Sigmoid colon (tissue), 7 donors: ENCODE results near the gene NEURL4. TPM values are rescaled to one million over a fixed set of nuclear protein-coding genes. Genes with fewer than 3 reads are reported as not detected.
A peak's percentile ranks its signal among the peaks of the same experiment; 100 is the strongest.

Experiments used
- DNase-seq: peaks from one replicate; pipeline ENCODE4 v3.0.0-alpha.2; 2019
- H3K27ac ChIP-seq, 4 donors: fragments of 200-600 bp; sonication (generic); one replicate each; pipeline ENCODE4 v1.5.1; 2016 to 2019; ENCODE audit warnings: mild to moderate bottlenecking in 1 of 4
- H3K27me3 ChIP-seq, 3 donors: fragments of 200-600 bp; sonication (generic); one replicate each; pipeline ENCODE4 v1.5.1; 2019; ENCODE audit warnings: mild to moderate bottlenecking in 1 of 3
- H3K36me3 ChIP-seq, 4 donors: fragments of 200-600 bp; sonication (generic); one replicate each; pipeline ENCODE4 v1.5.1; 2016 to 2019
- H3K4me1 ChIP-seq, 4 donors: fragments of 200-600 bp; sonication (generic); one replicate each; pipeline ENCODE4 v1.5.1; 2017 to 2019
- H3K4me3 ChIP-seq, 4 donors: fragments of 200-600 bp; sonication (generic); one replicate each; pipeline ENCODE4 v1.5.1; 2017 to 2019; ENCODE audit warnings: mild to moderate bottlenecking in 2 of 4, moderate library complexity in 1 of 4
- H3K9me3 ChIP-seq, 4 donors: fragments of 200-600 bp in 3 of 4; sonication (generic) in 3 of 4; one replicate each; pipeline versions ENCODE4 v1.5.1 to v1.6.1; 2013 to 2019
- EP300 ChIP-seq, 4 donors: sonication (generic); formaldehyde crosslinking; IDR thresholded peaks; one replicate each; pipeline ENCODE4 v1.6.1; 2017; ENCODE audit warnings: antibody characterized with exemption in 4 of 4
- POLR2A ChIP-seq, 2 donors: fragments of 450-650 bp; IDR thresholded peaks; one replicate each; pipeline ENCODE4 v1.6.1; 2016; ENCODE audit warnings: antibody characterized with exemption in 2 of 2, mild to moderate bottlenecking in 2 of 2, moderate library complexity in 2 of 2
- POLR2AphosphoS5 ChIP-seq, 4 donors: sonication (generic); formaldehyde crosslinking; IDR thresholded peaks; one replicate each; pipeline ENCODE4 v1.6.1; 2017; ENCODE audit warnings: antibody characterized with exemption in 4 of 4
- WGBS, 2 donors: extraction: QIAGEN DNeasy Blood & Tissue Kit; methylation state at CpG; one replicate each; pipeline ENCODE4 v1.1.7; 2013; 5-methylcytosine and 5-hydroxymethylcytosine counted together
- intact Hi-C: fragments of 100-400 bp; cut with DNase I; formaldehyde crosslinking; loops from one replicate; pipeline ENCODE4 v1.15.1; 2023
- polyA plus RNA-seq, 3 donors: library from polyadenylated mRNA; stranded (reverse); fragments of 200-250 nt; gene quantifications; one replicate each; pipeline ENCODE4 v1.2.3, GENCODE V29; 2013
- total RNA-seq, 4 donors: library from RNA; depleted of rRNA; stranded (reverse); fragments of >200 nt; gene quantifications; one replicate each; pipeline ENCODE4 v1.1.0, GENCODE V29; 2016
- TF ChIP-seq, protein P1 (sequence below), 4 experiments: fragments of 450-650 bp in 3 of 4; fragments of 200-600 bp in 1 of 4; IDR thresholded peaks; one replicate each; pipeline ENCODE4 v1.5.1; 2016 to 2019; ENCODE audit warnings: antibody characterized with exemption in 4 of 4, mild to moderate bottlenecking in 3 of 4, moderate library complexity in 2 of 4
- donor health status: healthy with polysubstance abuse.
- donor health status: Bipolar disorder and iron deficiency.
- donor health status: healthy.

Gene NEURL4
- total and polyA plus RNA-seq, 7 donors, result 6.0 to 31.6 (median 16.7) TPM

- no peak overlapping the region for H3K4me3 ChIP-seq
- 74 to 80% methylated on average over 19 of the region's 19 CpGs for WGBS, 2 donors
- intact Hi-C loops, result no loop called here
- no peaks in the 10 kb centered on the region for H3K9me3 ChIP-seq
- H3K27me3 ChIP-seq, result peaks cover 0 to 3% (median 0%) of the 10 kb centered on the region in 3 donors
- no peaks in the 10 kb centered on the region for H3K36me3 ChIP-seq
- DNase-seq, result no peak
- H3K4me1 ChIP-seq, result peaks cover 0 to 40% (median 26%) of the 10 kb centered on the region in 4 donors
- TF ChIP-seq, protein P1, sequence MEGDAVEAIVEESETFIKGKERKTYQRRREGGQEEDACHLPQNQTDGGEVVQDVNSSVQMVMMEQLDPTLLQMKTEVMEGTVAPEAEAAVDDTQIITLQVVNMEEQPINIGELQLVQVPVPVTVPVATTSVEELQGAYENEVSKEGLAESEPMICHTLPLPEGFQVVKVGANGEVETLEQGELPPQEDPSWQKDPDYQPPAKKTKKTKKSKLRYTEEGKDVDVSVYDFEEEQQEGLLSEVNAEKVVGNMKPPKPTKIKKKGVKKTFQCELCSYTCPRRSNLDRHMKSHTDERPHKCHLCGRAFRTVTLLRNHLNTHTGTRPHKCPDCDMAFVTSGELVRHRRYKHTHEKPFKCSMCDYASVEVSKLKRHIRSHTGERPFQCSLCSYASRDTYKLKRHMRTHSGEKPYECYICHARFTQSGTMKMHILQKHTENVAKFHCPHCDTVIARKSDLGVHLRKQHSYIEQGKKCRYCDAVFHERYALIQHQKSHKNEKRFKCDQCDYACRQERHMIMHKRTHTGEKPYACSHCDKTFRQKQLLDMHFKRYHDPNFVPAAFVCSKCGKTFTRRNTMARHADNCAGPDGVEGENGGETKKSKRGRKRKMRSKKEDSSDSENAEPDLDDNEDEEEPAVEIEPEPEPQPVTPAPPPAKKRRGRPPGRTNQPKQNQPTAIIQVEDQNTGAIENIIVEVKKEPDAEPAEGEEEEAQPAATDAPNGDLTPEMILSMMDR (IDR thresholded peaks at IDR 0.05), result no peak
- H3K27ac ChIP-seq, result peak overlapping the region in 3 of 4 donors; percentile 93 to 100 (median 99)
These were observed 19.5 kb upstream of the NEURL4 start for GRCh38 chr17:7348478-7349242.

GRCh38 chr17:7347630-7348477, 18.7 kb upstream of the NEURL4 start:
- Histone ChIP-seq H3K36me3 (no peaks in the 10 kb centered on the region), H3K9me3 (no peaks in the 10 kb centered on the region), H3K4me1 (peaks cover 0 to 32% (median 18%) of the 10 kb centered on the region in 4 donors), H3K4me3 (no peak overlapping the region), H3K27me3 (peaks cover 0 to 11% (median 2%) of the 10 kb centered on the region in 3 donors), H3K27ac (no peak overlapping the region)
- WGBS, 2 donors, result 62 to 76% methylated on average over 19 of the region's 19 CpGs
- no peak for DNase-seq
- peak in 1 of 4 donors; percentile 5 for TF ChIP-seq POLR2AphosphoS5 (IDR thresholded peaks at IDR 0.05)
- TF ChIP-seq POLR2A (IDR thresholded peaks at IDR 0.05), result no peak
- intact Hi-C loops, result no loop called here

DNA sequence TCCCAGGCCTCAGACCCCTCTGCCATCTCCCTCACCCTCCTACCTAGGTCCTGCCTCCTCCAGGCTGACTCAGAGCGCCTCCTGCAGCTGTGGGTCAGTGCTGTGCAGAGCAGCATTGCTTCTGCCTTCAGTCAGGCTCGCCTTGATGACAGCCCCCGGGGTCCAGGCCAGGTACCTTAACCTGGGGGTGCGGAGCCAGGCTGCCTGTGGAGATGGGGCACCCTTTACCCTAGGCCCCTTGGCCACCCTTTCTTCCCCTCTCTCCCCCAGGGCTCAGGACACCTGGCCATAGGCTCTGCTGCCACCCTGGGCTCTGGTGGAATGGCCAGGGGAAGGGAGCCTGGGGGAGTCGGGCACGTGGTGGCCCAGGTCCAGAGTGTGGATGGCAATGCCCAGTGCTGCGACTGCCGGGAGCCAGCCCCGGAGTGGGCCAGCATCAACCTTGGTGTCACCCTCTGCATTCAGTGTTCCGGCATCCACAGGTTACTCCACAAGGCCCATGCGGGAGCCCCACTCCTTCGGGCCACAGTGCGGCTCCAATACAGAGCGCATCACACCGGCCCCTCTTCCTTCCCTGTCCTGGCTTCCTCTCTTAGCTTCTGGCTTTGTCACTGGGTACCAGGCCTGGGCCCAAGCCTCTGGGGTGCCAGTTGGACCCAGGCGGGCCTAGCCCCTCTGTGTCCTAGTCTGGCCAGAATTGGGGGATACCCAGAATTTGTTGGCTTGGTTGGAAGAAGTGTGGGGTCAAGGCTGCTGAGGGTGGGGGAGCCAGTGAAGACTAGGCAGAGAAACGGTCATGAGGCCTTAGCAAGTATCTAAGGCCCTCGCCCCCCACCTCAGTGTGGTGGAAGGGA, 17.9 kb upstream of the NEURL4 start:
- Histone ChIP-seq H3K36me3 (no peaks in the 10 kb centered on the region), H3K4me3 (no peak overlapping the region), H3K27ac (no peak overlapping the region), H3K9me3 (no peaks in the 10 kb centered on the region), H3K27me3 (peaks cover 4 to 16% (median 4%) of the 10 kb centered on the region in 3 donors), H3K4me1 (peaks cover 0 to 23% (median 12%) of the 10 kb centered on the region in 4 donors)
- WGBS, 2 donors, result 70 to 89% methylated on average over 18 of the region's 18 CpGs
- DNase-seq, result no peak
- TF ChIP-seq EP300 (IDR thresholded peaks at IDR 0.05) (no peak), POLR2A (IDR thresholded peaks at IDR 0.05) (no peak), POLR2AphosphoS5 (IDR thresholded peaks at IDR 0.05) (no peak)
- TF ChIP-seq, protein P1 (IDR thresholded peaks at IDR 0.05), result no peak
- intact Hi-C loops, result no loop called here

- Histone ChIP-seq H3K36me3 (no peaks in the 10 kb centered on the region), H3K4me3 (no peak overlapping the region), H3K4me1 (no peaks in the 10 kb centered on the region), H3K27ac (no peak overlapping the region), H3K9me3 (no peaks in the 10 kb centered on the region), H3K27me3 (peaks cover 11 to 47% (median 18%) of the 10 kb centered on the region in 3 donors)
- TF ChIP-seq EP300 (IDR thresholded peaks at IDR 0.05) (no peak), POLR2AphosphoS5 (IDR thresholded peaks at IDR 0.05) (no peak), POLR2A (IDR thresholded peaks at IDR 0.05) (no peak)
- TF ChIP-seq, protein P1 (IDR thresholded peaks at IDR 0.05), result no peak
- no peak for DNase-seq
- 77 to 86% methylated on average over 15 of the region's 15 CpGs for WGBS, 2 donors
- intact Hi-C loops, result loop anchor here (5.0 kb wide), 1 partner anchor 81 kb away; the partner anchor contains the start of gene CLDN7
These were observed 14.1 kb upstream of the NEURL4 start for GRCh38 chr17:7343250-7343649.
